Stomach (tissue), 9 donors: ENCODE measurements around the gene C10orf90. TPM values are rescaled to one million over a fixed set of nuclear protein-coding genes. Genes with fewer than 3 reads are reported as not detected.

Source experiments
- DNase-seq, 2 donors: peaks; one replicate each; pipeline versions ENCODE4 v3.0.0 to v3.0.0-alpha.2; 2013 to 2019
- H3K27ac ChIP-seq, 5 donors: fragments of 200-600 bp in 4 of 5; sonication (generic) in 4 of 5; one replicate each; pipeline ENCODE4 v1.5.1; 2013 to 2019; ENCODE audit warnings: mild to moderate bottlenecking in 1 of 5, moderate library complexity in 1 of 5
- H3K27me3 ChIP-seq, 3 donors: fragments of 200-600 bp; sonication (generic); one replicate each; pipeline ENCODE4 v1.5.1; 2017 to 2019; ENCODE audit warnings: mixed run types in 1 of 3
- H3K36me3 ChIP-seq, 4 donors: fragments of 200-600 bp; sonication (generic); 1 replicate in 3 of 4; 2 replicates in 1 of 4; pipeline ENCODE4 v1.5.1; 2016 to 2019
- H3K4me1 ChIP-seq, 4 donors: fragments of 200-600 bp; sonication (generic); one replicate each; pipeline ENCODE4 v1.5.1; 2016 to 2019
- H3K4me3 ChIP-seq, 4 donors: fragments of 200-600 bp; sonication (generic) in 3 of 4; one replicate each; pipeline ENCODE4 v1.5.1; 2016 to 2019; ENCODE audit warnings: mild to moderate bottlenecking in 1 of 4
- H3K9me3 ChIP-seq, 4 donors: fragments of 200-600 bp; sonication (generic); one replicate each; pipeline ENCODE4 v1.5.1; 2016 to 2019
- CTCF ChIP-seq, 7 experiments: fragments of 450-650 bp in 4 of 7; fragments of 200-600 bp in 3 of 7; sonication (generic) in 3 of 7; IDR thresholded peaks; one replicate each; pipeline ENCODE4 v1.5.1; 2016 to 2019; ENCODE audit warnings: antibody characterized with exemption in 7 of 7, control low read depth in 2 of 7, mild to moderate bottlenecking in 1 of 7
- EP300 ChIP-seq: sonication (generic); formaldehyde crosslinking; IDR thresholded peaks from one replicate; pipeline ENCODE4 v1.6.1; 2017; ENCODE audit warnings: antibody characterized with exemption
- POLR2A ChIP-seq, 4 donors: fragments of 450-650 bp; IDR thresholded peaks; one replicate each; pipeline ENCODE4 v1.6.1; 2016; ENCODE audit warnings: antibody characterized with exemption in 4 of 4, control low read depth in 2 of 4, mild to moderate bottlenecking in 1 of 4, moderate library complexity in 1 of 4
- POLR2AphosphoS5 ChIP-seq, 3 donors: sonication (generic); formaldehyde crosslinking; IDR thresholded peaks; one replicate each; pipeline ENCODE4 v1.6.1; 2016; ENCODE audit warnings: antibody characterized with exemption in 3 of 3
- WGBS, 5 donors: extraction: QIAGEN DNeasy Blood & Tissue Kit in 3 of 5; methylation state at CpG; one replicate each; pipeline versions ENCODE4 v1.1.5 to v1.1.7; 2013 to 2018; 5-methylcytosine and 5-hydroxymethylcytosine counted together
- intact Hi-C: fragments of 100-400 bp; cut with DNase I; formaldehyde crosslinking; loops from one replicate; pipeline ENCODE4 v1.15.1; 2023; ENCODE audit warnings: low total_unique reads
- polyA plus RNA-seq, 3 donors: library from polyadenylated mRNA; stranded (reverse); fragments of 200-250 nt; gene quantifications; one replicate each; pipeline ENCODE4 v1.2.3, GENCODE V29; 2013
- total RNA-seq, 5 donors: library from RNA; depleted of rRNA; stranded (reverse); fragments of >200 nt; gene quantifications; one replicate each; pipeline versions ENCODE4 v1.1.0 to v1.2.3, GENCODE V29; 2014 to 2016
- donor health status: healthy with polysubstance abuse.
- donor health status: Bipolar disorder and iron deficiency.
- donor health status: healthy.

C10orf90 gene
- total and polyA plus RNA-seq, 8 donors = not detected

GRCh38 chr10:126588024-126588423 lies 82.5 kb downstream of the C10orf90 start:
- Histone ChIP-seq H3K27me3 (no peaks in the 10 kb centered on the region), H3K4me1 (no peaks in the 10 kb centered on the region), H3K27ac (no peak overlapping the region), H3K9me3 (no peaks in the 10 kb centered on the region), H3K36me3 (no peaks in the 10 kb centered on the region), H3K4me3 (no peak overlapping the region)
- no peak for TF ChIP-seq POLR2A (IDR thresholded peaks at IDR 0.05)
- TF ChIP-seq POLR2AphosphoS5 (IDR thresholded peaks at IDR 0.05) = no peak
- no peak for TF ChIP-seq EP300
- no peak for TF ChIP-seq CTCF (IDR thresholded peaks at IDR 0.05)
- intact Hi-C loops = no loop called here
- 82 to 100% (median 96%) methylated on average over 3 to 4 of the region's 4 CpGs for WGBS, 5 donors
- DNase-seq = no peak

GRCh38 chr10:126586878-126587277 lies 83.6 kb downstream of the C10orf90 start:
- no peaks in the 10 kb centered on the region for H3K4me1 ChIP-seq
- no peak overlapping the region for H3K4me3 ChIP-seq
- DNase-seq = no peak
- no peaks in the 10 kb centered on the region for H3K27me3 ChIP-seq
- H3K9me3 ChIP-seq = no peaks in the 10 kb centered on the region
- WGBS, 5 donors = 82 to 84% (median 83%) methylated on average over 5 of the region's 5 CpGs
- no peak overlapping the region for H3K27ac ChIP-seq
- TF ChIP-seq POLR2A (IDR thresholded peaks at IDR 0.05) (no peak), POLR2AphosphoS5 (IDR thresholded peaks at IDR 0.05) (no peak), CTCF (IDR thresholded peaks at IDR 0.05) (no peak), EP300 (no peak)
- intact Hi-C loops = no loop called here
- no peaks in the 10 kb centered on the region for H3K36me3 ChIP-seq

- Histone ChIP-seq H3K27me3 (no peaks in the 10 kb centered on the region), H3K4me1 (no peaks in the 10 kb centered on the region), H3K27ac (no peak overlapping the region), H3K4me3 (no peak overlapping the region), H3K36me3 (no peaks in the 10 kb centered on the region), H3K9me3 (no peaks in the 10 kb centered on the region)
- TF ChIP-seq EP300 (no peak), POLR2AphosphoS5 (IDR thresholded peaks at IDR 0.05) (no peak)
- WGBS, 5 donors = 76 to 83% (median 81%) methylated on average over 14 of the region's 14 CpGs
- intact Hi-C loops = no loop called here
- DNase-seq = no peak
Measured at GRCh38 chr10:126586128-126586527, 84.4 kb downstream of the C10orf90 start.

DNA sequence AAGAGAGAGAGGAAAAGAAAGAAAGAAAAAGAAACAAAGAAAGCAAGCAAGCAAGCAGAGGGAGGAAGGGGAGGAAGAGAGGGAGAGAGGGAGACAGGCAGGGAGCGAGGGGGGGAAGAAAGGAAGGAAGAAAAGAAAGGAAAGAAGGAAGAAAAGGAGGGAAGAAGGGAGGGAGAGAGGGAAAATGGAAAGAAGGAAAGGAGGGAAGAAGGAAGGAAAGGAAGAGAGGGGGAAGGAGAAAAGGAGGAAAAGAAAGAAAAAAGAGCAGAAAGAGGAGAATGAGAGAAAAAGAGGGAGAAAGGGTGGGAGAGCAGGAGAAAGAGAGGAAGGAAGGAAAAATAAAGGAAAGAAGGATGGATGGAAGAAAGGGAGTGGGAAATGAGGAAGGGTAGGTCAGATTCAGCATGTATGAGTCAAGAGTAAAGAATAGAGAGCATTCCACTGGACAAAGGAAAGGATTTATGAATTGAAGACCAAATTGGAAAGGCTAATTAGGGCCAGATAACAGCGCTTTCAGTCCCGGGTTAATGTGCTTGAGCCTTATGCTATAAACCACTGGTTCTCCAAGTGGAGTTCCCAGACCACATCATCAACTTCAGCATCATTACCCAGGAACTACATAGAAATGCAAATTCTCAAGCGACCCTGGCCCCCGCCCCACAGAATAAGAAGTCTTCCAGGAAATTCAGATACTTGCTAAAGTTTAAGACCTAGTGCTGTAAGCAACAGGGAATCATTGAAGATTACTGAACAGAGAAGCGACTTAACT lies 85.1 kb downstream of the C10orf90 start:
- intact Hi-C loops = no loop called here
- Histone ChIP-seq H3K27me3 (no peaks in the 10 kb centered on the region), H3K27ac (no peak overlapping the region), H3K4me3 (no peak overlapping the region), H3K9me3 (no peaks in the 10 kb centered on the region), H3K4me1 (no peaks in the 10 kb centered on the region), H3K36me3 (no peaks in the 10 kb centered on the region)
- WGBS, 5 donors = 75 to 85% (median 80%) methylated on average over 6 of the region's 6 CpGs
- DNase-seq = no peak
- TF ChIP-seq EP300 (no peak), POLR2A (IDR thresholded peaks at IDR 0.05) (no peak), CTCF (IDR thresholded peaks at IDR 0.05) (no peak), POLR2AphosphoS5 (IDR thresholded peaks at IDR 0.05) (no peak)

DNA sequence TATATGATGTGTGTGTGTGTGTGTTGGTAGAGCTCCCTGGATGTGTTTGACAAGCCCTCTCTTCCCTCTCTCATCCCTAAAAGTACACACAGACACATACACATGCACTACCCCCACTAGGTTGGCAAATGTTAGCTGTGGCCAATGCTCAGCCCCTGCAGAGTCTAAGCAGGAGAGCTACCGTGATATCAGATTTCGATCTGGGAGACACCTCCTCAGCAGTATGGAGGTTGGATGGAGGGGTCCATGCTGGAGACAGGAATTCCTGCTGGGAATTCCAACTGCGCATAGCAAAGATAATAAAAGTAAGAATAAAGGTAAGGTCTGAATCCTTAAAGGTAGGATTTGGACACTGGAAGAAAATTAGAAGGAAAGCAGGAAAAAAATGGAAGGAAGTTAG lies 85.7 kb downstream of the C10orf90 start:
- Histone ChIP-seq H3K4me3 (no peak overlapping the region), H3K27me3 (no peaks in the 10 kb centered on the region), H3K36me3 (no peaks in the 10 kb centered on the region), H3K27ac (no peak overlapping the region), H3K9me3 (no peaks in the 10 kb centered on the region), H3K4me1 (no peaks in the 10 kb centered on the region)
- no peak for TF ChIP-seq EP300
- no peak for TF ChIP-seq POLR2AphosphoS5 (IDR thresholded peaks at IDR 0.05)
- no peak for TF ChIP-seq POLR2A (IDR thresholded peaks at IDR 0.05)
- TF ChIP-seq CTCF (IDR thresholded peaks at IDR 0.05) = no peak
- no peak for DNase-seq
- WGBS, 5 donors = 53 to 74% (median 58%) methylated on average over 3 of the region's 3 CpGs
- intact Hi-C loops = no loop called here
